ENCODE data around the gene PPP2R5B. TPM values are rescaled to one million over a fixed set of nuclear protein-coding genes. Genes with fewer than 3 reads are reported as not detected.

Gene PPP2R5B
- total RNA-seq, 2 experiments from 2014 or later: 11.3 to 11.4 TPM

DNA sequence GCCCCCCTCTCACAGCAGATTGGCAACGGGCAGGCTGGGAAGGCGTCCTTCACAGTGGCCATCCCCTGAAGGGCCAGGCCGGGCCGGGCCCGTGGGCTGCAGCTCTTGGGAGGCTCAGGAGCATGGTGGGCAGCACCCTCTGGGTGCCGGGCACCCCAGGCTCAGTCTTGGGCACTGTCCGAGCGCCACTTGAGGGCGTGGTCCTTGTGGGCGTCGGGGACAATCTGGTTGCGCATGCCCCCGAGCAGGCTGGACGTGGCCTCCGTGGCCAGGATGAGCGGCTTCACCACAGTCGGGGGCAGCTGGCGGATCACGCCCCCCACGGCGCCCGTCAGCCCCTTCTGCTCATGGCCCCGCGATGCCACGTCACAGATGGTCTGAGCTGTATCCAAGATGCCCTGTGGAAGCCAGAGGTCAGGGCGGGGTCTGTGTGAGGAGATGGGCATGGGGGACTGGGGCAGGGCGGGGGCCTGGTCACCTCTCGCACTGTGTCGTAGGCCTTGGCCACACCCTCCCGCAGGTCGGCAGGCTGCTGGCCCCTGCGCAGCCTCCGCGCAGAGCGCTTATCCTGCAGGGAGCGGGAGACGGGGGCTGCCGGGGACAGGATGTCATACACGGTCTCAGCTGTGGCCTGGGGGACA is 29.6 kb upstream of the PPP2R5B start:
- Mint-ChIP-seq H3K9me3 (no peaks in the 10 kb centered on the region), H3K27ac (no peak overlapping the region), H3K27me3 (no peaks in the 10 kb centered on the region), H3K4me3 (no peak overlapping the region), H3K4me1 (peaks cover 2% of the 10 kb centered on the region), H3K36me3 (peaks cover 7% of the 10 kb centered on the region)
- DNase-seq: no peak

DNA sequence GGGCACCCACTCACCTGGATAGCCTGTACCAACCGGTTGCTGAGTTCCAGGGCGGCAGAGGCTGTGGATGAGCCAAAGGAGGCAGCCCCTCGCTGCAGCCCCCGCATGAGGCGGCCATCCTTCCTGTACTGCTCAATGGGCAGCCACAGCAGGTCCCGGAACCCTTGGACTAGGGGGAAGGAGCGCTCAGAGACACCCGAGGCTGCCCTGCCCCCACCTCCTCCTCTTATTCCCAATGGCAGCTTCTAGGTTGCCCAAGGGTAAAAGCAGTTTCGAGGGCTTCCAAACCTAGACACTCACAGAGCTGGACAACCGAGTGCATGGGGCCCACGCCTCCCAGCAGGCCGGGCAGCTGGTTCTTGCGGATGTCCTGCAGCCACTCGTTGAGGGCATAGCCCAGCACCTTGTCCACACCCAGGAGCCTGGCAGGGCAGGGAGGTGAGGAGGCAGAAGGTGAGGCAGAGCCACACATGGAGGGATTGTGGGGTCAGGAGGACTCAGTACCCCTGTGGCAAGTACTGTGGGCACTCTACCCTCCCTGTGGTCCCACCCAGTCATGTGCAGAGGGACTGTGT is 28.0 kb upstream of the PPP2R5B start:
- Mint-ChIP-seq H3K27ac (no peak overlapping the region), H3K4me3 (no peak overlapping the region), H3K27me3 (no peaks in the 10 kb centered on the region), H3K36me3 (peaks cover 10% of the 10 kb centered on the region), H3K4me1 (peaks cover 6% of the 10 kb centered on the region), H3K9me3 (no peaks in the 10 kb centered on the region)
- DNase-seq: no peak

DNA sequence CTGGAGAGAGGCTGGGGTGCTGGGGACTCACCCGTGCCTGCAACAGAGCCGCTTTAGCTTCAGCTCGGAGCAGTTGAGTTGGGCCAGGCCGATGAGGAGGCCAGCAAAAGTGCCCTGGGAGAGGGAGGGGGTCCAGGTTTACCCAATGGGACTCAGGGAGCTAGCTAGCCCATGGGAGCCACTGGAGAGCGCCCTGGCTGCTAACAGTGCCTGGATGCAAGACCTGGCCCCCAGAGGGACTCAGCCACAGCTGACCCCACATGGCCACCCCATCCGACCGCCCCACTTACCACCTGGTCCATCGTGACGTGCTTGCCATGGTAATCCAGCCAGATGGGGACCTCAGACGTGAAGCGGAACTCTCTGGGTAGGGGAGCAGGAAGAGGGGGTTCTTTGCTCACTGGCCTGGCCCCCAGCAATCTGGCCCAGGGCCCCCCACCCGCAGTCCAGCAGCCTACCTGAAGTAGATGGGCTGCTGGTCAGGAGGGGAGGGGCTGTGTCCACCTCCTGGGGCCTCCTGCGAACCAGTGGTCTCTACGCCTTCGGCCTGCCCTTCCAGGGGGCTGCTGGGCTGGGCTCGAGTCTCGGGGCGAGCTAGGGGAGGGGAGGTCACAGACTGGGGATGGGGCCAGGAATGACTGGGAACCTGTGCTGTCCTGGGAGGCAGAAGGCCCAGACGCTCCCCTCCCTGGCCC is 27.0 kb upstream of the PPP2R5B start:
- no peak for DNase-seq
- peaks cover 10% of the 10 kb centered on the region for H3K36me3 Mint-ChIP-seq
- no peaks in the 10 kb centered on the region for H3K9me3 Mint-ChIP-seq
- no peaks in the 10 kb centered on the region for H3K27me3 Mint-ChIP-seq
- H3K27ac Mint-ChIP-seq: no peak overlapping the region
- H3K4me1 Mint-ChIP-seq: peaks cover 6% of the 10 kb centered on the region
- H3K4me3 Mint-ChIP-seq: no peak overlapping the region

DNA sequence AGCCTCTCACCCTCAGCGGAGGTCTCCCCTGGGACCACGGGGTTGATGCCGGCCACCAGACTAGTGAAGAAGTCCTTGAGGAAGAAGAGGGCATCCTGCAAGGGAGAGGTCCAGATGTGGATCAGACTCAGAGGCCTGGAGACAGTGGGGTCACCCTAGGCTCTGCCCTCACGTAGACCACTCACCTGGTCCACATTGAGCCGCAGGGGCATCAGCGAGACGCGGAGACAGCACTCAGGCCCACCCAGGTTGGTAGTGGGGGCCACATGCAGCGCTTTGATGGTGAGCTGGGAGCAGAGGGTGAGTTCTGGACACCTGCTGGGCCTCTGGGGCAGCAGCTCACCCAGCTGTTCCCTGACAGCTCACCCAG is 26.4 kb upstream of the PPP2R5B start:
- Mint-ChIP-seq H3K27me3 (no peaks in the 10 kb centered on the region), H3K9me3 (no peaks in the 10 kb centered on the region), H3K36me3 (peaks cover 10% of the 10 kb centered on the region), H3K4me3 (no peak overlapping the region), H3K27ac (no peak overlapping the region), H3K4me1 (peaks cover 6% of the 10 kb centered on the region)
- no peak for DNase-seq

DNA sequence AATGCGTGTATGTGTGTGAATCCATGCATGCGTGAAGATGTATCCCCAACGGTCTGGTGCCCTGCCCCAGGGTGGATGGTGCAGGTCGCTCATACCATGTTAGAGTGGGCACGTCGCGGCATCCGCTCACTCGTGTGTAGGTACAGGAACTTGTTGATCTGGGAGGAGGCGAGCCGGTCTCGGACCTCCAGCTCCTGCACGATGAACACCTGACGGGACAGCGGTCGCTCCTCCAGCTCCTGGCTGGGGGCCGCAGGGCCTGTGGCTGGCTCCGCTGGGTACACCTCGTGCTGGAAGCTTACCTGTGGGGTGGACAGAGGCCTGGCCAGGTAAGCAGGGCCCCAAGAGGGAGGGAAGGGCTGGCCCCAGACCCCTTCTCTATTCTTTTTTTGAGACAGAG is 25.9 kb upstream of the PPP2R5B start:
- peaks cover 10% of the 10 kb centered on the region for H3K36me3 Mint-ChIP-seq
- H3K9me3 Mint-ChIP-seq: no peaks in the 10 kb centered on the region
- H3K27ac Mint-ChIP-seq: no peak overlapping the region
- H3K27me3 Mint-ChIP-seq: no peaks in the 10 kb centered on the region
- DNase-seq: no peak
- no peak overlapping the region for H3K4me3 Mint-ChIP-seq
- peaks cover 6% of the 10 kb centered on the region for H3K4me1 Mint-ChIP-seq

DNA sequence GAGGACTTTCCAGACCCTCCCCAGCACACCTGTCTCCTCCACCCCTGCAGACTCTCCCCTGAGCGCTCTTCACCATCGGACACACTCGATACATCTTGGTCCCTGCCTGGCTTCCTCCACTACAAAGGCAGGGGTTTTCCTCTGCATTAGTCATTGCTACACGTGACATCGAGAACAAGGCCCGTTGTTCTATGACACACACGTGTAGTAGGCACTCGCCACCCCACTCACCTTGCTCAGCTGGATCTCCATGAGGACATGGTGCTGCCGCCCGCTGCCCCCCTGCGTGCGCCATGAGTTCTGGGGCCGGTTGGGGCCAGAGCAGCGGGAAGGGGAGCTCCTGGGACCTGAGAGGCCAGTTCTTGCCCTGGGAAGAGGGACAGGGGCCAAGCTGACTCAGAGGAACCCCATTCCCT is 24.2 kb upstream of the PPP2R5B start:
- Mint-ChIP-seq H3K36me3 (peaks cover 7% of the 10 kb centered on the region), H3K9me3 (no peaks in the 10 kb centered on the region), H3K4me1 (peaks cover 5% of the 10 kb centered on the region), H3K27ac (peak overlapping the region; percentile 76), H3K27me3 (no peaks in the 10 kb centered on the region), H3K4me3 (no peak overlapping the region)
- peak; percentile 61 for DNase-seq

DNA sequence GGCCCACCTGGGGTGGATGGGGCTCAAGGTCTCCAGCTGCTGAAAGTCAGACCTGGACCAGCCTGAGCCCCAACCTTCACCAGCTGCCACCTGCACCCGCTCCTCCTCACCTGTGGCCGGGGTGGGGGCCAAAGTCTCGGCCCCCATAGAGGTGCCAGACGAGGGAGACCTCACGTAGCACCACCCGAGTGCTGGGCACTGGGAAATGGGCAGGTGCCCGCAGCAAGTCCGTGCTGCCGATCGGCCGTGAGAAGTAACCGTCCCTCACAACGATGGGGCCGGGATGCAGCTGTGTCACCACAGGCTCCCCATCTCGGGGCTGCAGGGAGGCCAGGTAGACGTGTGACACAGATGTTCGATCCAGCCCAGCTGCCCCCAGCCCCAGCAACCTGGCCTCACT is 23.7 kb upstream of the PPP2R5B start:
- DNase-seq: no peak
- Mint-ChIP-seq H3K4me3 (no peak overlapping the region), H3K27ac (no peak overlapping the region), H3K9me3 (no peaks in the 10 kb centered on the region), H3K36me3 (peaks cover 7% of the 10 kb centered on the region), H3K27me3 (no peaks in the 10 kb centered on the region), H3K4me1 (peaks cover 5% of the 10 kb centered on the region)

DNA sequence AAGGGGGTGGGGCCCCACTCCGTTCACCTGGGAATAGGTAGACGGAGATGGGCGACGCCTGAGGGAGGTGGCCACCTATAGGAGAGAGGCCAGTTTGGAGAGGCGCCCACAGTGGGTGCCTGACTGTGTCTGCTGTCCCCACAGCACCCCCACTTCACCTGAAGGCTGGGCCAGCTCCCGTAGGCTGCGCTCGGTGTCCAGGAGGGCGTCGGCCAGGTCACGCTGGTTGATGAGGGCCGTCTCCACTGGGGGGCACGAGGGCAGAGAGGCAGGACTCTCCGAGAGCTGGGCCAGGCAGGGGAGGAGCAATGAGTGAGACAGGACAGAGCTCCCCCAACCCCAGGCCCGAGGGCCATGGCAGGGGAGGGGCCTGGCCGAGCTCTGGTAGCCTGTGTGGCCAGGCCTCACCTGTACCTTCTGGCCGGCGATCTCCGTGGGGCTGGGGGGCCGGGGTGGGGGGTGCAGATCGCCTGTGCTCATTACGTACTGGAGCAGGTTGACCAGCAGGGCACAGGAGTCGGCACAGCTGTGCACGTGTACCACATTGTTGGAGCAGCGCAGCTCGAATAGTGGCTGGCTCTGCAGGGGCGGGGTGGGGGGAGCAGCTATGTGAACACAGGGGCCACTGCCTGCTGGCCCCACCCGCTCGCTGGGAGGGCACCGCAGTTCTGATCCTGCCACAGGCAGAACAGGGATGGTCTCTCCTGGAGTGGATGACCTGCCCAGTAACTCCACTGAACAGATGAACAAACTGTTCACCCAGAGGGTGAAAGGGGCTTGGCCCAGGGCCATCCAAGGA is 22.2 kb upstream of the PPP2R5B start:
- H3K9me3 Mint-ChIP-seq: no peaks in the 10 kb centered on the region
- H3K4me3 Mint-ChIP-seq: no peak overlapping the region
- H3K36me3 Mint-ChIP-seq: peaks cover 7% of the 10 kb centered on the region
- H3K27me3 Mint-ChIP-seq: no peaks in the 10 kb centered on the region
- no peak for DNase-seq
- peaks cover 5% of the 10 kb centered on the region for H3K4me1 Mint-ChIP-seq
- no peak overlapping the region for H3K27ac Mint-ChIP-seq

DNA sequence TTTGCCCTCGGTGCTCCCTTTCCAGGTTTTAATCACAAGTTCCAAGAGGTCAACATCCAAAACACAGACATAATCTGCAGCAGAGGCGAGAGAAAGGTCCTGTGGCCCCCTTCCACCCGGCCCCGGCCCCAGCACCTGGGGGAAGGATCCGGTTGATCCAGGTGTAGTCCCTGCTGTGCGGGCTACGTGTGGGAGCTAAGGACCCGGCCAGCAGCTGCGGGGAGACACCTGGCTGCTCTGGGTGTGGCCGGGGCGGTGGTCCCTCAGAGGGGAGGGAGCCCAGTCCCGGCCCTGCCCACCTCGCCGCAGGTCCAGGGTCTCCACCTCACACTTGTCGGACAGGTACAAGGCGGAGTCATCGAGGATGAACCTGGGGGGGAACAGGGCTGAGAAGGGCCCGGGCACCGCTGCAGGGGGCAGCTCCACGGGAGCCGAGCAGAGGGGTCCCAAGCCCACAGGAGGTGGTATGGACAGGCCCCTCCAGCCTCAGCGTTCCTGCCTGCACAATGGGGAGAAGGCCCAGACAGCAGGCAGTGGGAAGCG is 21.1 kb upstream of the PPP2R5B start:
- no peaks in the 10 kb centered on the region for H3K27me3 Mint-ChIP-seq
- H3K4me3 Mint-ChIP-seq: no peak overlapping the region

DNA sequence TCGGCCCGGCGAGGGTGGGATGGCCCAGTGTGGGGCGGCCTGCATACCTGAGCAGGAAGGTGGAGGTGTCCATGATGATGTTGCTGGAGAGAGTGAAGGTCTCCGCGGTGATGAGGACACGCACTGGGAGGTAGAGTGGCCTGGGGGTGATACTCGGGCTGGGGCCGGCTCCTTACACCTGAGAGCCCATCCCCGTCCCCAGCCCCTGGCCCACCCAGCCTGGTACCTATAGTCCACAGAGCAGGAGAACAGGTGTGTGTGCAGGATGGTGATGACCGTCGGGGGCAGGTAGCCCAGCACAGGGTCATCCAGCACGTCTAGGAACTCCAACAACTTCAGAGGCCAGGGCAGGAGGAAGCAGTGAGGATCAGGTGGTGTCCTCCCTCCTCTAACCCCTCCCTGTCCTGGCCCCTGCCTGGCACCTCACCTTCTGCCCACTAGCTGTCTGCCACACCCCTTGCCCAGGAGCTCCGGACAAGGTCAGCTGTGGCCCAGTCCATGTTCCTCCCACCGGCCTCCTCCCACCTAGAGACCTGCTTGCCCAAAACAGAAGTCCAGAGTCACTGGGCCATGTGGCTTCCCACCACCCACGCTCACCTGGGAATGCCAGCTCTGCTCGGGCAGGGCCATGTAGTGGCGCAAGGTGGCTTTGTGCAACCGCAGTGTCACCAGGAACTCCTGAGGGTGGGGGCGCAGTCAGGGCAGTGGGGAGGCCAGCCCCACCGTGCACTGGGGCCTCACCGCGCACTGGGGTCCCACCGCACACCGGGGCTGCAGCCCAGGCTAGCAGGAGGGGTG is 18.8 kb upstream of the PPP2R5B start:
- Mint-ChIP-seq H3K9me3 (no peaks in the 10 kb centered on the region), H3K4me1 (no peaks in the 10 kb centered on the region), H3K27me3 (no peaks in the 10 kb centered on the region), H3K27ac (no peak overlapping the region), H3K4me3 (no peak overlapping the region), H3K36me3 (peaks cover 2% of the 10 kb centered on the region)
- no peak for DNase-seq

More for the DNA sequence above, 21.1 kb upstream of the PPP2R5B start:
- H3K9me3 Mint-ChIP-seq: no peaks in the 10 kb centered on the region
- H3K4me1 Mint-ChIP-seq: peaks cover 5% of the 10 kb centered on the region
- no peak for DNase-seq
- no peak overlapping the region for H3K27ac Mint-ChIP-seq
- peaks cover 7% of the 10 kb centered on the region for H3K36me3 Mint-ChIP-seq

DNA sequence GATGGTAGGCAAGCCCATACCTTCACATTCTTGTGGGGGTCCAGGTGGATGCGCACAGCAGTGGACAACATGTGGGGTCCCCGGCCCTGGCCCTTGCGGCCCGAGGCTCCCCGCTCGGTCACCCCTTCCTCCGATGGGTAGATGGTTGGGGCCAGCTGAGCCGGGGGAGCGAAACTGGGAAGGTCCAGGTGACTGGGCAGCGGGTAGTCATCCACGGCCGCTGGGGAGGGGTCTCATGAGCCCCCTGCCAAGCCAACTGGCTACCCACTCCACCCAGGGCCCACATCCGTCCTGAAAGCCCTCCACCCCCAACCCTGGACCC is 18.2 kb upstream of the PPP2R5B start:
- no peak for DNase-seq
- peaks cover 2% of the 10 kb centered on the region for H3K36me3 Mint-ChIP-seq
- no peaks in the 10 kb centered on the region for H3K9me3 Mint-ChIP-seq
- H3K4me1 Mint-ChIP-seq: no peaks in the 10 kb centered on the region
- H3K27me3 Mint-ChIP-seq: no peaks in the 10 kb centered on the region
- H3K4me3 Mint-ChIP-seq: no peak overlapping the region
- no peak overlapping the region for H3K27ac Mint-ChIP-seq

DNA sequence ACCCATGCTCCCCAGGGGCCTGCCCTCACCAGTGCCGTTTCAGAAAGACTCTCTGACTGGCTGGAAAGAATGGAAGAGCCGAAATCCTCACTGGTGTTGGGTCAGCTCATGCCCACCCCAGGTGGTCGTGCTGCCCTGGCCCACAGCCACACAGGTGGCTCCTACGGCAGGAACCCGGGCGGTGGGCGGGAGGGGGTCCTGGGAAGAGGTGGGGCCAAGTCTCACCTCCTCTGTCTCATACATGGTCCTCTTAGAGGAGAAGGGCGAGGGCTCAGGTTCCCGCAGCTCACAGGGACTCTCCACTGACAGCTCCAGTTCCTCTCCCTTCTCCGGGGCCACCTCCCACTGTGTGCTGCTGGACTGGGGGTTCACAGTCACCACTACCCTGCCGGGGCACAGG is 15.7 kb upstream of the PPP2R5B start:
- Mint-ChIP-seq H3K27me3 (no peaks in the 10 kb centered on the region), H3K9me3 (no peaks in the 10 kb centered on the region), H3K36me3 (peaks cover 8% of the 10 kb centered on the region), H3K4me1 (no peaks in the 10 kb centered on the region), H3K4me3 (no peak overlapping the region), H3K27ac (no peak overlapping the region)
- DNase-seq: no peak

DNA sequence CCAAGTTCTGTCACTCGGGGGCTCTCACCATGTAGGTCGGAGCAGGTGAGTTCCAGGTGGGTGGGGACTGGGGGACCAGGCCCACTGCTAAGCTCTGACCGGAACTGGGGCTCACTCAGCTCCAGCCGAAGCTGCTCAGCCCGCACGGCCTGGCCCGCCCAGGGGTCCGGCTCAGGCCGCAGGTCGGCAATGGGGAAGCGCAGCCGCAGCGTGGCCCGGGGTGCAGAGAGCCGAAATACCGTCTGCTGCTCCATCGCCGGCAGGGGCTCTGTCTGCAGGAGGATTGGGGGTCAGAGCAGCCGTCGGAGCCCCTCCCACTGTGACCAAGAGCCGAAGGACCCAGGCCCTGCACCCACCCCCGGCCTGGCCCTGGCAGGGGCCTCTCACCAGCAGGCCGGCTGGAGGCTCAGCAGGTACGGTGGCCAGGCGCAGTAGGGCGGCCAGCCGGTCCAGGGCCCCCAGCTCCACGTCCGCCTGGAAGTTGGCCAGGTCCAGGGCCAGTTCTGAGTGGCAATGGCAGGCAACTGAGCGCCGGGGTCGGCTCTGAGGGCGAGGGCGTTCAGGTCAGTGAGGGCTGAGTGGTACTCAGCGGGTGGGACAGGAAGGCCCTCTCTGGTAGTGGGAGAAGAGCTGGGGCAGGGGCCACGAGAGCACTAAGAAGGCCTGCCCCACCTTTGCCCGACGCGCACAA is 14.7 kb upstream of the PPP2R5B start:
- H3K27me3 Mint-ChIP-seq: no peaks in the 10 kb centered on the region
- H3K4me3 Mint-ChIP-seq: no peak overlapping the region
- H3K4me1 Mint-ChIP-seq: peaks cover 3% of the 10 kb centered on the region
- no peak overlapping the region for H3K27ac Mint-ChIP-seq
- no peak for DNase-seq
- no peaks in the 10 kb centered on the region for H3K9me3 Mint-ChIP-seq
- peaks cover 8% of the 10 kb centered on the region for H3K36me3 Mint-ChIP-seq

DNA sequence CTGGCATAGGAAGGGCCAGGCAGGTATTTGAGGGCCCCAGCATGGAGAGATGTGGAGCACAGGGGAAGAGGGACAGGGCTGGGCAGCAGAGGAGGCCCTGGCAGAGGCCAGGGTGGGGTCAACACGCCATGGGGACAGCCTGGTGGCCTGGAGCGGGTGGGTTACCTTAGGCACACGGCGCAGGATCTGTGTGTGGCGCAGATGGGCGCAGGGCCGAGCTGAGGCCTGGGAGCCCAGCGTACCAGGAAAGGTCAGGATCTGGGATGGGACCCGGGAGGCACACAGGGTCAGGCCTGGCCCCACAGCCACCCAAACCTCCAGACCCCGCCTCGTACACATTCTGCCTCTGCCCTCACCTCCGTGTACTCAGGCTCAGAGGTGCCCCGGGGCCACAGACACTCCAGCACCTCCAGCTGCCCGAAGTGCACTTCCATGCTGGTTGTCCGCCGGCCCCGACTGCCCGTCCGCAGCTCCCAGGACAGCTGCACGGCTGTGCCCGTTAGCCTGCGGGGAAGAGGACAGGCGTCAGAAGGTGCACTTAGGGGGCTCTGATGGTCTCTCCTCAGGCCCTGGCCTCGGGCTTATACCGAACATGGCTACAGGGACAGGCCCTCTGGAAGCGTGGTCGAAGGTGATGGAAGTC is 13.9 kb upstream of the PPP2R5B start:
- Mint-ChIP-seq H3K36me3 (peaks cover 8% of the 10 kb centered on the region), H3K4me1 (peaks cover 4% of the 10 kb centered on the region), H3K27ac (no peak overlapping the region), H3K4me3 (no peak overlapping the region), H3K9me3 (no peaks in the 10 kb centered on the region), H3K27me3 (no peaks in the 10 kb centered on the region)
- DNase-seq: no peak
